H1 (cell line): Measurements from ENCODE around the gene HS6ST3. TPM values are rescaled to one million over a fixed set of nuclear protein-coding genes. Genes with fewer than 3 reads are reported as not detected.

Experiments used
- CEBPB ChIP-seq: IDR thresholded peaks from 2 replicates; pipeline ENCODE4 v1.6.1; 2012; ENCODE audit warnings: low read depth, low read length
- CHD2 ChIP-seq: IDR thresholded peaks from 2 replicates; pipeline ENCODE4 v1.6.1; 2012; ENCODE audit warnings: low read length, improper control_type of control experiment
- GTF2F1 ChIP-seq: IDR thresholded peaks from 2 replicates; pipeline ENCODE4 v1.6.1; 2012; ENCODE audit warnings: low read depth, low read length, improper control_type of control experiment, borderline replicate concordance
- JUN ChIP-seq: IDR thresholded peaks from 2 replicates; pipeline ENCODE4 v1.6.1; 2011; ENCODE audit warnings: low read depth, mild to moderate bottlenecking, improper control_type of control experiment, low read length
- KDM1A ChIP-seq: fragments of 200-600, 300-600 bp; sonication (generic); IDR thresholded peaks from 2 replicates; pipeline ENCODE4 v1.7.1; 2016; ENCODE audit warnings: mild to moderate bottlenecking, low read length, borderline replicate concordance
- RBBP5 ChIP-seq: IDR thresholded peaks from 2 replicates; pipeline ENCODE4 v1.7.1; 2012; ENCODE audit warnings: low read depth, mild to moderate bottlenecking, inconsistent platforms, low read length, moderate library complexity, borderline replicate concordance
- RXRA ChIP-seq: IDR thresholded peaks from 2 replicates; pipeline ENCODE4 v1.6.1; 2011; ENCODE audit warnings: low read depth, mild to moderate bottlenecking, low read length, moderate library complexity; ENCODE audit not compliant: insufficient read depth
- SIX5 ChIP-seq: IDR thresholded peaks from 2 replicates; pipeline ENCODE4 v1.6.1; 2011; ENCODE audit warnings: mild to moderate bottlenecking, low read depth, low read length
- polyA plus RNA-seq, 7 experiments: library from polyadenylated mRNA; depleted of rRNA in 3 of 7; stranded (reverse) in 5 of 7; unstranded in 2 of 7; fragments of >200 nt in 5 of 7; fragments of 200-250 nt in 2 of 7; gene quantifications; 1 replicate in 5 of 7; 2 replicates in 1 of 7; 4 replicates in 1 of 7; pipeline versions ENCODE4 v1.2.1 to v1.2.3, GENCODE V29; 2011 to 2013; ENCODE audit warnings: missing spikeins in 2 of 7, mixed read lengths in 2 of 7
- total RNA-seq: library from RNA; stranded (reverse); fragmentation: NEBNext Ultra II Directional; extraction: Animal tissue kit (Norgen Biotek cat#: 25700); gene quantifications from 2 replicates; pipeline ENCODE4 v1.2.1, GENCODE V29; 2021
- TF ChIP-seq, protein P1 (sequence below): fragments of 300-600 bp; sonication (generic); IDR thresholded peaks from 2 replicates; pipeline ENCODE4 v1.7.1; 2012; ENCODE audit warnings: low read length, moderate library complexity, mild to moderate bottlenecking, inconsistent platforms; ENCODE audit not compliant: insufficient replicate concordance
- TF ChIP-seq, protein P2 (sequence below): IDR thresholded peaks from 2 replicates; pipeline ENCODE4 v1.6.1; 2011; ENCODE audit warnings: low read length, improper control_type of control experiment

Gene HS6ST3
- total and polyA plus RNA-seq, 2 of the 8 experiments (the other 6 are each of a cell fraction or from before 2014, with no cell fraction given), result 0.45 to 1.2 TPM

GRCh38 chr13:96825653-96826052, 735.7 kb downstream of the HS6ST3 start (continued):
- TF ChIP-seq, protein P1, sequence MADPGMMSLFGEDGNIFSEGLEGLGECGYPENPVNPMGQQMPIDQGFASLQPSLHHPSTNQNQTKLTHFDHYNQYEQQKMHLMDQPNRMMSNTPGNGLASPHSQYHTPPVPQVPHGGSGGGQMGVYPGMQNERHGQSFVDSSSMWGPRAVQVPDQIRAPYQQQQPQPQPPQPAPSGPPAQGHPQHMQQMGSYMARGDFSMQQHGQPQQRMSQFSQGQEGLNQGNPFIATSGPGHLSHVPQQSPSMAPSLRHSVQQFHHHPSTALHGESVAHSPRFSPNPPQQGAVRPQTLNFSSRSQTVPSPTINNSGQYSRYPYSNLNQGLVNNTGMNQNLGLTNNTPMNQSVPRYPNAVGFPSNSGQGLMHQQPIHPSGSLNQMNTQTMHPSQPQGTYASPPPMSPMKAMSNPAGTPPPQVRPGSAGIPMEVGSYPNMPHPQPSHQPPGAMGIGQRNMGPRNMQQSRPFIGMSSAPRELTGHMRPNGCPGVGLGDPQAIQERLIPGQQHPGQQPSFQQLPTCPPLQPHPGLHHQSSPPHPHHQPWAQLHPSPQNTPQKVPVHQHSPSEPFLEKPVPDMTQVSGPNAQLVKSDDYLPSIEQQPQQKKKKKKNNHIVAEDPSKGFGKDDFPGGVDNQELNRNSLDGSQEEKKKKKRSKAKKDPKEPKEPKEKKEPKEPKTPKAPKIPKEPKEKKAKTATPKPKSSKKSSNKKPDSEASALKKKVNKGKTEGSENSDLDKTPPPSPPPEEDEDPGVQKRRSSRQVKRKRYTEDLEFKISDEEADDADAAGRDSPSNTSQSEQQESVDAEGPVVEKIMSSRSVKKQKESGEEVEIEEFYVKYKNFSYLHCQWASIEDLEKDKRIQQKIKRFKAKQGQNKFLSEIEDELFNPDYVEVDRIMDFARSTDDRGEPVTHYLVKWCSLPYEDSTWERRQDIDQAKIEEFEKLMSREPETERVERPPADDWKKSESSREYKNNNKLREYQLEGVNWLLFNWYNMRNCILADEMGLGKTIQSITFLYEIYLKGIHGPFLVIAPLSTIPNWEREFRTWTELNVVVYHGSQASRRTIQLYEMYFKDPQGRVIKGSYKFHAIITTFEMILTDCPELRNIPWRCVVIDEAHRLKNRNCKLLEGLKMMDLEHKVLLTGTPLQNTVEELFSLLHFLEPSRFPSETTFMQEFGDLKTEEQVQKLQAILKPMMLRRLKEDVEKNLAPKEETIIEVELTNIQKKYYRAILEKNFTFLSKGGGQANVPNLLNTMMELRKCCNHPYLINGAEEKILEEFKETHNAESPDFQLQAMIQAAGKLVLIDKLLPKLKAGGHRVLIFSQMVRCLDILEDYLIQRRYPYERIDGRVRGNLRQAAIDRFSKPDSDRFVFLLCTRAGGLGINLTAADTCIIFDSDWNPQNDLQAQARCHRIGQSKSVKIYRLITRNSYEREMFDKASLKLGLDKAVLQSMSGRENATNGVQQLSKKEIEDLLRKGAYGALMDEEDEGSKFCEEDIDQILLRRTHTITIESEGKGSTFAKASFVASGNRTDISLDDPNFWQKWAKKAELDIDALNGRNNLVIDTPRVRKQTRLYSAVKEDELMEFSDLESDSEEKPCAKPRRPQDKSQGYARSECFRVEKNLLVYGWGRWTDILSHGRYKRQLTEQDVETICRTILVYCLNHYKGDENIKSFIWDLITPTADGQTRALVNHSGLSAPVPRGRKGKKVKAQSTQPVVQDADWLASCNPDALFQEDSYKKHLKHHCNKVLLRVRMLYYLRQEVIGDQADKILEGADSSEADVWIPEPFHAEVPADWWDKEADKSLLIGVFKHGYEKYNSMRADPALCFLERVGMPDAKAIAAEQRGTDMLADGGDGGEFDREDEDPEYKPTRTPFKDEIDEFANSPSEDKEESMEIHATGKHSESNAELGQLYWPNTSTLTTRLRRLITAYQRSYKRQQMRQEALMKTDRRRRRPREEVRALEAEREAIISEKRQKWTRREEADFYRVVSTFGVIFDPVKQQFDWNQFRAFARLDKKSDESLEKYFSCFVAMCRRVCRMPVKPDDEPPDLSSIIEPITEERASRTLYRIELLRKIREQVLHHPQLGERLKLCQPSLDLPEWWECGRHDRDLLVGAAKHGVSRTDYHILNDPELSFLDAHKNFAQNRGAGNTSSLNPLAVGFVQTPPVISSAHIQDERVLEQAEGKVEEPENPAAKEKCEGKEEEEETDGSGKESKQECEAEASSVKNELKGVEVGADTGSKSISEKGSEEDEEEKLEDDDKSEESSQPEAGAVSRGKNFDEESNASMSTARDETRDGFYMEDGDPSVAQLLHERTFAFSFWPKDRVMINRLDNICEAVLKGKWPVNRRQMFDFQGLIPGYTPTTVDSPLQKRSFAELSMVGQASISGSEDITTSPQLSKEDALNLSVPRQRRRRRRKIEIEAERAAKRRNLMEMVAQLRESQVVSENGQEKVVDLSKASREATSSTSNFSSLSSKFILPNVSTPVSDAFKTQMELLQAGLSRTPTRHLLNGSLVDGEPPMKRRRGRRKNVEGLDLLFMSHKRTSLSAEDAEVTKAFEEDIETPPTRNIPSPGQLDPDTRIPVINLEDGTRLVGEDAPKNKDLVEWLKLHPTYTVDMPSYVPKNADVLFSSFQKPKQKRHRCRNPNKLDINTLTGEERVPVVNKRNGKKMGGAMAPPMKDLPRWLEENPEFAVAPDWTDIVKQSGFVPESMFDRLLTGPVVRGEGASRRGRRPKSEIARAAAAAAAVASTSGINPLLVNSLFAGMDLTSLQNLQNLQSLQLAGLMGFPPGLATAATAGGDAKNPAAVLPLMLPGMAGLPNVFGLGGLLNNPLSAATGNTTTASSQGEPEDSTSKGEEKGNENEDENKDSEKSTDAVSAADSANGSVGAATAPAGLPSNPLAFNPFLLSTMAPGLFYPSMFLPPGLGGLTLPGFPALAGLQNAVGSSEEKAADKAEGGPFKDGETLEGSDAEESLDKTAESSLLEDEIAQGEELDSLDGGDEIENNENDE, result no peak
- TF ChIP-seq SIX5 (no peak), KDM1A (no peak), CEBPB (no peak), RBBP5 (no peak), CHD2 (no peak), JUN (no peak), RXRA (no peak), GTF2F1 (no peak)
- TF ChIP-seq, protein P2, sequence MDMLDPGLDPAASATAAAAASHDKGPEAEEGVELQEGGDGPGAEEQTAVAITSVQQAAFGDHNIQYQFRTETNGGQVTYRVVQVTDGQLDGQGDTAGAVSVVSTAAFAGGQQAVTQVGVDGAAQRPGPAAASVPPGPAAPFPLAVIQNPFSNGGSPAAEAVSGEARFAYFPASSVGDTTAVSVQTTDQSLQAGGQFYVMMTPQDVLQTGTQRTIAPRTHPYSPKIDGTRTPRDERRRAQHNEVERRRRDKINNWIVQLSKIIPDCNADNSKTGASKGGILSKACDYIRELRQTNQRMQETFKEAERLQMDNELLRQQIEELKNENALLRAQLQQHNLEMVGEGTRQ, result no peak
